Pancreas (tissue), 10 donors: Measurements from ENCODE around the gene COQ8B. TPM values are rescaled to one million over a fixed set of nuclear protein-coding genes. Genes with fewer than 3 reads are reported as not detected.

Experiments used
- ATAC-seq, 4 donors: fragments of 200-7000 bp; cut with Tn5 transposase; one replicate each; pipeline versions ENCODE4 v1.8.0 to v1.9.1; 2020; ENCODE audit warnings: mild to moderate bottlenecking in 4 of 4, moderate library complexity in 4 of 4
- DNase-seq, 6 donors: peaks; one replicate each; pipeline ENCODE4 v3.0.0-alpha.2; 2020
- FAIRE-seq: peaks from 2 replicates; lab custom pipeline; 2012; peaks lifted over from hg19 to GRCh38; lab: Jason Lieb, UNC
- H3K27ac ChIP-seq, 4 donors: fragments of 200-600 bp; sonication (generic); 1 replicate in 3 of 4; 2 replicates in 1 of 4; pipeline versions ENCODE4 v1.5.0 to v1.8.0; 2020
- H3K27me3 ChIP-seq, 4 donors: fragments of 200-600 bp; one replicate each; pipeline ENCODE4 v1.8.0; 2021
- H3K36me3 ChIP-seq, 3 donors: fragments of 200-600 bp; sonication (generic) in 1 of 3; one replicate each; pipeline versions ENCODE4 v1.5.0 to v1.8.0; 2020 to 2021
- H3K4me1 ChIP-seq, 3 donors: fragments of 200-600 bp; one replicate each; pipeline ENCODE4 v1.8.0; 2021
- H3K4me3 ChIP-seq, 4 donors: fragments of 200-600 bp; sonication (generic) in 2 of 4; one replicate each; pipeline versions ENCODE4 v1.5.0 to v1.8.0; 2020 to 2021
- H3K9me3 ChIP-seq, 4 donors: fragments of 200-600 bp; one replicate each; pipeline ENCODE4 v1.8.0; 2021
- WGBS, 2 donors: extraction: QIAGEN DNeasy Blood & Tissue Kit; methylation state at CpG; one replicate each; pipeline ENCODE4 v1.1.7; 2013; 5-methylcytosine and 5-hydroxymethylcytosine counted together
- intact Hi-C, 3 donors: fragments of 100-400 bp; cut with DNase I; formaldehyde crosslinking; loops; one replicate each; pipeline versions ENCODE4 v1.11.1 to v1.14.2; 2022
- polyA plus RNA-seq, 2 donors: library from polyadenylated mRNA; stranded (reverse); fragments of 200-250 nt; gene quantifications; one replicate each; pipeline ENCODE4 v1.2.3, GENCODE V29; 2013
- total RNA-seq, 6 donors: library from RNA; stranded (reverse); fragmentation: NEBNext Ultra II Directional in 4 of 6; extraction: Animal tissue kit (Norgen Biotek cat#: 25700) in 4 of 6; gene quantifications; one replicate each; pipeline versions ENCODE4 v1.2.1 to v1.2.4, GENCODE V29; 2021 to 2023
- TF ChIP-seq, protein P1 (sequence below), 4 donors: fragments of 200-600 bp; sonication (generic) in 3 of 4; IDR thresholded peaks; one replicate each; pipeline versions ENCODE4 v1.5.0 to v1.8.0; 2021; ENCODE audit warnings: antibody characterized with exemption in 4 of 4
- donor health status: healthy with polysubstance abuse.
- donor health status: DM: no; HTN: no; CAD: no; lungs with moderate emphysema.
- donor health status: DM: no; HTN: no; CAD: no.
- donor health status: control.
- donor health status: control.
- donor health status: Bipolar disorder and iron deficiency.
- donor health status: DM: yes; HTN: yes; CAD: no.
- donor health status: DM: no; HTN: no; CAD: no.
- donor health status: DM: no; HTN: no; CAD: no.
- donor health status: DM: yes; HTN: yes; CAD: no.

Gene COQ8B
- total and polyA plus RNA-seq, 8 donors, result 12.7 to 44.2 (median 18.0) TPM

GRCh38 chr19:40674291-40674690 lies 42.4 kb downstream of the COQ8B start:
- FAIRE-seq (no peak), ATAC-seq (no peak), DNase-seq (no peak)
- intact Hi-C loops, result no loop called here
- TF ChIP-seq, protein P1, sequence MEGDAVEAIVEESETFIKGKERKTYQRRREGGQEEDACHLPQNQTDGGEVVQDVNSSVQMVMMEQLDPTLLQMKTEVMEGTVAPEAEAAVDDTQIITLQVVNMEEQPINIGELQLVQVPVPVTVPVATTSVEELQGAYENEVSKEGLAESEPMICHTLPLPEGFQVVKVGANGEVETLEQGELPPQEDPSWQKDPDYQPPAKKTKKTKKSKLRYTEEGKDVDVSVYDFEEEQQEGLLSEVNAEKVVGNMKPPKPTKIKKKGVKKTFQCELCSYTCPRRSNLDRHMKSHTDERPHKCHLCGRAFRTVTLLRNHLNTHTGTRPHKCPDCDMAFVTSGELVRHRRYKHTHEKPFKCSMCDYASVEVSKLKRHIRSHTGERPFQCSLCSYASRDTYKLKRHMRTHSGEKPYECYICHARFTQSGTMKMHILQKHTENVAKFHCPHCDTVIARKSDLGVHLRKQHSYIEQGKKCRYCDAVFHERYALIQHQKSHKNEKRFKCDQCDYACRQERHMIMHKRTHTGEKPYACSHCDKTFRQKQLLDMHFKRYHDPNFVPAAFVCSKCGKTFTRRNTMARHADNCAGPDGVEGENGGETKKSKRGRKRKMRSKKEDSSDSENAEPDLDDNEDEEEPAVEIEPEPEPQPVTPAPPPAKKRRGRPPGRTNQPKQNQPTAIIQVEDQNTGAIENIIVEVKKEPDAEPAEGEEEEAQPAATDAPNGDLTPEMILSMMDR (IDR thresholded peaks at IDR 0.05), result no peak
- Histone ChIP-seq H3K27me3 (no peaks in the 10 kb centered on the region), H3K4me3 (no peak overlapping the region), H3K9me3 (no peaks in the 10 kb centered on the region), H3K27ac (no peak overlapping the region), H3K4me1 (no peaks in the 10 kb centered on the region), H3K36me3 (peaks cover 0 to 31% (median 2%) of the 10 kb centered on the region in 3 donors)
- 83 to 93% methylated on average over 3 of the region's 3 CpGs for WGBS, 2 donors

DNA sequence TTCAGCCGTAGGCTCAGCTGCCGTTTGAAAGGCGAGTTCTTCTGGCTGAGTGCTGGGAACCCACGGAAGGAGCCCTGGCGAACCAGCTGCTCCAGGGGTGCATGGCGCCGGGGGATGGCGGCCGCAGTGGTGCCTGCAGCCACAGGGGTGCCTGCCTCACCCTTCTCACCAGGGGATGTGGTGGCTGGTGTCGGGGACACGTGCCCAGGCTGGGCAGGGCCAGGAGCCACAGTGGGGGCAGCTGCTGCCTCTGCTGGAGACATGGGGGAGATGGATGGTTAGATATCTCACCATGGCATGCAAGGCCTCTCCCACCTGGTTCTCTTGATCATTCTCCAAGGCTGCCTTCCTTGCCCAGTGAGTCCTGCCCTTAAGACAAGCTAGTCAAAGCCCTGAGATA lies 43.3 kb downstream of the COQ8B start:
- Histone ChIP-seq H3K4me3 (no peak overlapping the region), H3K27ac (no peak overlapping the region), H3K36me3 (peaks cover 0 to 32% (median 2%) of the 10 kb centered on the region in 3 donors), H3K4me1 (no peaks in the 10 kb centered on the region), H3K27me3 (no peaks in the 10 kb centered on the region), H3K9me3 (no peaks in the 10 kb centered on the region)
- ATAC-seq (no peak), FAIRE-seq (no peak), DNase-seq (no peak)
- WGBS, 2 donors, result 92 to 93% methylated on average over 11 of the region's 11 CpGs
- TF ChIP-seq, protein P1 (IDR thresholded peaks at IDR 0.05), result no peak
- intact Hi-C loops, result no loop called here

- Histone ChIP-seq H3K9me3 (no peaks in the 10 kb centered on the region), H3K4me1 (no peaks in the 10 kb centered on the region), H3K27me3 (no peaks in the 10 kb centered on the region), H3K27ac (no peak overlapping the region), H3K4me3 (no peak overlapping the region), H3K36me3 (peaks cover 0 to 32% (median 2%) of the 10 kb centered on the region in 3 donors)
- DNase-seq (no peak), FAIRE-seq (no peak), ATAC-seq (no peak)
- WGBS, 2 donors, result 88 to 95% methylated on average over 7 of the region's 7 CpGs
- intact Hi-C loops, result no loop called here
- TF ChIP-seq, protein P1 (IDR thresholded peaks at IDR 0.05), result no peak
Measured at GRCh38 chr19:40672573-40673299, 44.0 kb downstream of the COQ8B start.

GRCh38 chr19:40672038-40672437 lies 44.6 kb downstream of the COQ8B start:
- H3K4me3 ChIP-seq, result no peak overlapping the region
- H3K36me3 ChIP-seq, result peaks cover 0 to 32% (median 2%) of the 10 kb centered on the region in 3 donors
- no peak for DNase-seq
- no peak overlapping the region for H3K27ac ChIP-seq
- H3K27me3 ChIP-seq, result no peaks in the 10 kb centered on the region
- intact Hi-C loops, result no loop called here
- 66 to 69% methylated on average over 2 of the region's 2 CpGs for WGBS, 2 donors
- ATAC-seq, result no peak
- no peak for FAIRE-seq
- TF ChIP-seq, protein P1 (IDR thresholded peaks at IDR 0.05), result no peak
- no peaks in the 10 kb centered on the region for H3K9me3 ChIP-seq
- H3K4me1 ChIP-seq, result no peaks in the 10 kb centered on the region

GRCh38 chr19:40671404-40671803 lies 45.3 kb downstream of the COQ8B start:
- Histone ChIP-seq H3K27me3 (no peaks in the 10 kb centered on the region), H3K36me3 (peaks cover 0 to 32% (median 2%) of the 10 kb centered on the region in 3 donors), H3K27ac (no peak overlapping the region), H3K4me1 (no peaks in the 10 kb centered on the region), H3K4me3 (no peak overlapping the region), H3K9me3 (no peaks in the 10 kb centered on the region)
- TF ChIP-seq, protein P1 (IDR thresholded peaks at IDR 0.05), result no peak
- DNase-seq (no peak), FAIRE-seq (no peak), ATAC-seq (no peak)
- WGBS, 2 donors, result 81 to 86% methylated on average over 9 of the region's 9 CpGs
- intact Hi-C loops, result no loop called here
